ENCODE measurements around the gene ALG14. TPM values are rescaled to one million over a fixed set of nuclear protein-coding genes. Genes with fewer than 3 reads are reported as not detected.

ALG14 gene
- total RNA-seq, 1 experiment from 2014 or later = 5.7 TPM

- TF ChIP-seq, protein P1, sequence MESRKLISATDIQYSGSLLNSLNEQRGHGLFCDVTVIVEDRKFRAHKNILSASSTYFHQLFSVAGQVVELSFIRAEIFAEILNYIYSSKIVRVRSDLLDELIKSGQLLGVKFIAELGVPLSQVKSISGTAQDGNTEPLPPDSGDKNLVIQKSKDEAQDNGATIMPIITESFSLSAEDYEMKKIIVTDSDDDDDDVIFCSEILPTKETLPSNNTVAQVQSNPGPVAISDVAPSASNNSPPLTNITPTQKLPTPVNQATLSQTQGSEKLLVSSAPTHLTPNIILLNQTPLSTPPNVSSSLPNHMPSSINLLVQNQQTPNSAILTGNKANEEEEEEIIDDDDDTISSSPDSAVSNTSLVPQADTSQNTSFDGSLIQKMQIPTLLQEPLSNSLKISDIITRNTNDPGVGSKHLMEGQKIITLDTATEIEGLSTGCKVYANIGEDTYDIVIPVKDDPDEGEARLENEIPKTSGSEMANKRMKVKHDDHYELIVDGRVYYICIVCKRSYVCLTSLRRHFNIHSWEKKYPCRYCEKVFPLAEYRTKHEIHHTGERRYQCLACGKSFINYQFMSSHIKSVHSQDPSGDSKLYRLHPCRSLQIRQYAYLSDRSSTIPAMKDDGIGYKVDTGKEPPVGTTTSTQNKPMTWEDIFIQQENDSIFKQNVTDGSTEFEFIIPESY (IDR thresholded peaks at IDR 0.05; ENCODE audit: extremely low read depth, insufficient replicate concordance, low read length) = no peak
- TF ChIP-seq POLR2AphosphoS5 (IDR thresholded peaks at IDR 0.05; ENCODE audit: low read depth, low read length) (no peak), POLR2A (IDR thresholded peaks at IDR 0.05; ENCODE audit: borderline replicate concordance, extremely low read depth, insufficient read depth, insufficient read length) (no peak), ATF3 (IDR thresholded peaks at IDR 0.05) (peak; percentile 50; the same call in 1 of the 2 replicates), EZH2phosphoT487 (IDR thresholded peaks at IDR 0.05; ENCODE audit: borderline replicate concordance) (no peak), RAD21 (IDR thresholded peaks at IDR 0.05; ENCODE audit: low read depth) (no peak), CEBPB (IDR thresholded peaks at IDR 0.05; ENCODE audit: low read depth) (peak; percentile 75), FOSL1 (IDR thresholded peaks at IDR 0.05; ENCODE audit: low read depth) (no peak), JUND (IDR thresholded peaks at IDR 0.05) (no peak; the same call in 1 of the 2 replicates), ZNF274 (IDR thresholded peaks at IDR 0.05; ENCODE audit: low read depth, low read length) (no peak), EZH2 (IDR thresholded peaks at IDR 0.05) (no peak), SRF (IDR thresholded peaks at IDR 0.05; ENCODE audit: low read depth) (no peak), SIN3A (IDR thresholded peaks at IDR 0.05; ENCODE audit: low read depth) (no peak), YY1 (IDR thresholded peaks at IDR 0.05; ENCODE audit: extremely low read depth, insufficient replicate concordance, low read depth, low read length) (no peak), CBX3 (IDR thresholded peaks at IDR 0.05; ENCODE audit: low read depth) (no peak)
- TF ChIP-seq, protein P2, sequence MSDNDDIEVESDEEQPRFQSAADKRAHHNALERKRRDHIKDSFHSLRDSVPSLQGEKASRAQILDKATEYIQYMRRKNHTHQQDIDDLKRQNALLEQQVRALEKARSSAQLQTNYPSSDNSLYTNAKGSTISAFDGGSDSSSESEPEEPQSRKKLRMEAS (IDR thresholded peaks at IDR 0.05) = no peak
These were observed 37.2 kb downstream of the ALG14 start (continued) for GRCh38 chr1:95035536-95035935.

Data from HCT116 (cell line).